IPS-20b (cell line): ENCODE results near the gene TMEM168.
"Not testable (repeated sequence)": the region's sequence is repeated elsewhere in the genome, so short reads cannot be mapped to it uniquely, and the experiment has no call there.

Experiments
- H3K27ac ChIP-seq: one replicate; pipeline ENCODE4 v1.5.1; 2013; ENCODE audit warnings: low read length
- H3K27me3 ChIP-seq: 2 replicates; pipeline ENCODE4 v1.6.1; 2013; ENCODE audit warnings: mild to moderate bottlenecking, low read length, inconsistent platforms; ENCODE audit not compliant: insufficient read depth
- H3K36me3 ChIP-seq: 2 replicates; pipeline ENCODE4 v1.6.1; 2013; ENCODE audit warnings: low read depth, mild to moderate bottlenecking, inconsistent platforms, low read length, moderate library complexity; ENCODE audit not compliant: insufficient read depth
- H3K4me1 ChIP-seq: 2 replicates; pipeline ENCODE4 v1.6.1; 2013; ENCODE audit warnings: mild to moderate bottlenecking, control low read depth, inconsistent platforms, low read length, moderate library complexity; ENCODE audit not compliant: insufficient read depth
- H3K4me3 ChIP-seq: 2 replicates; pipeline ENCODE4 v1.5.1; 2013; ENCODE audit warnings: mild to moderate bottlenecking, low read length, inconsistent platforms
- H3K9ac ChIP-seq: 2 replicates; pipeline ENCODE4 v1.6.1; 2013; ENCODE audit warnings: low read depth, mild to moderate bottlenecking, inconsistent platforms, low read length, moderate library complexity
- H3K9me3 ChIP-seq: 2 replicates; pipeline ENCODE4 v1.6.1; 2013; ENCODE audit warnings: mild to moderate bottlenecking, low read depth, low read length, inconsistent platforms; ENCODE audit not compliant: insufficient read depth

TMEM168 gene

DNA sequence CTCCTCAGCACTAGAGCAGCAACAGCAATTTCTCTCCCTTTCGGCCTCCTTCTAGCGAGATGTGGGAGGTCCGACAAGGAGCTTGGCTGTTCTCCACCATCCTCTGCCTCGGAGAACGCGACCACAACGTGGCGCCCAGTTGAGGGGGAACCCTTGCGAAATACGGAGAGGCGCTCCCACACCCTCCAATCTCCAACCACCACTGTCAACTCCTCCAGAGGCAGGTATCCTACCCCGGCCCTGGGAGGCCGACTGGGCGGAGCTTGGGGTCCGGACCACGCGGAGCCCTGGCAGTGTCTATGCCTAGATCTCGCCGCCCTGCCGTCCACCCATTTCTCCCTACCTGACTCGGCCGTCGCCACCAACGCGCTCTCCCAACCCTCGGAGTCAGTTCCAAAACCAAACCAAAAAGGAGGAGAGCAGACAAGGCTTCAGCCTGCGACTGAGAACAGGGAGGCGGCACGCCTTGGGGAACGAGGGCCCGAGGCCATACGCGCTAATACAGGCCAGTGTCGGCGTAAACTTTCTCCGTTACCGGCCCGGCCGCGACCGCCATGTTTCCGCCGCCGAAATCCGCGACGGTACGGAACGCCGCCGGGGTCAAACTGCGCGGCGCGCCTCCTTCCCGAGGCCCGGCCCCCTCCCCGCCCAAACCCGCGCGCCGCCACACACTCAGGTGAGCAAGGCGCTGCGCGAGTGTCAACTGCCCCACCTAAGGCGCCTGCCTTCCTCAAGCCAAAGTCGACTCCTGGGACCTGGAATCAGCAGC lies at the start of gene TMEM168:
Gene TMEM168 (minus strand): TSS at position 577 of the 769 bp plus-strand sequence. CDS start 5,568 bp downstream, outside the sequence.
- Histone ChIP-seq H3K4me3 (peak within 1 kb of the TSS; percentile 91), H3K4me1 (no peaks in the 10 kb centered on the region), H3K36me3 (no peaks in the 10 kb centered on the region), H3K27me3 (no peaks in the 10 kb centered on the region), H3K27ac (no peak within 1 kb of the TSS), H3K9ac (peak within 1 kb of the TSS; percentile 83), H3K9me3 (no peaks in the 10 kb centered on the region)

- H3K4me3 ChIP-seq, H3K36me3 ChIP-seq, H3K4me1 ChIP-seq, H3K27ac ChIP-seq, H3K9me3 ChIP-seq, H3K9ac ChIP-seq, H3K27me3 ChIP-seq: not testable (repeated sequence)
Measured at GRCh38 chr7:112835928-112836327, 45.7 kb upstream of the TMEM168 start.

DNA sequence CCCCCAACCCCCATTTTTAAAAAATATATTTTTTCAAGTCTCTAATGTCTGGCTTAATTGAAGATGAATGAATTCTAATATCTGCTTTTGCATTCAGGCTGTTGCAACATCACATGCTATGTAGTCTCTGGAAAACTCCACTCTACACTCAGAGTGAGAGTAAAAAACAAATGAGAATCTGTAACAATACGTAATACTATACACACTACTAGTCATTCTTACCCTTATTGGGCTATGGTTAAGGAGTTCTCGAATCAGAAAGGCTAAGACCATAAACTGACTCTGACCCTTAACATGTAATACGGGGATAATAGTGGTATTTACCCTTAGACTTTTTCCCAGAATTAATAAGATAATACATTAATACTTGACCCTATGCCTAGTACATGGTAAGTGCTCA lies 42.9 kb upstream of the TMEM168 start:
- Histone ChIP-seq H3K9ac (no peak overlapping the region), H3K36me3 (peaks cover 5% of the 10 kb centered on the region), H3K4me1 (no peaks in the 10 kb centered on the region), H3K27ac (no peak overlapping the region), H3K27me3 (no peaks in the 10 kb centered on the region), H3K9me3 (peaks cover 19% of the 10 kb centered on the region; the same call in 1 of the 2 replicates), H3K4me3 (no peak overlapping the region)

GRCh38 chr7:112830769-112831168 lies 40.6 kb upstream of the TMEM168 start:
- Histone ChIP-seq H3K9ac (no peak overlapping the region), H3K9me3 (peaks cover 19% of the 10 kb centered on the region; the same call in 1 of the 2 replicates), H3K4me1 (no peaks in the 10 kb centered on the region), H3K27ac (no peak overlapping the region), H3K27me3 (no peaks in the 10 kb centered on the region), H3K36me3 (peaks cover 5% of the 10 kb centered on the region), H3K4me3 (no peak overlapping the region)

DNA sequence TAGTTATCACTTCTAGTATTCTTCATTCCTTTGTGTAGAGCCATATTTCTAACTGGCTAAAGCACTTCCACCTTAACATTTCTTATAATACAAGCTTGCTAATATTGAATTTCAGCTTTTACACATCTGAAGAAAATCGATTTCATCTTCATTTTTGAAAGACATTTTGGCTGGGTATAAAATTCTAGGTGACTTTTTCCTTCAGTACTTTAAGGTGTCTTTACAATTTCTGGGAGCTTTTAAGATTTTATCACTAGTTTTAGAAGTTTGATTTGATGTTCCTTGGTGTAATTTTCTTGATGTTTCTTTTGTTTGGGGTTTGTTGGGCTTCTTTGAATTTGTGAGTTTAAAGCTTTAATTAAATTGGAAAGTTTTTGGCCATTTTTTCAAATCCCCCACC lies 38.5 kb upstream of the TMEM168 start:
- Histone ChIP-seq H3K9me3 (peaks cover 19% of the 10 kb centered on the region; the same call in 1 of the 2 replicates), H3K4me1 (no peaks in the 10 kb centered on the region), H3K36me3 (peaks cover 5% of the 10 kb centered on the region), H3K27me3 (no peaks in the 10 kb centered on the region), H3K9ac (no peak overlapping the region), H3K4me3 (no peak overlapping the region), H3K27ac (no peak overlapping the region)

GRCh38 chr7:112821345-112821744 lies 31.2 kb upstream of the TMEM168 start:
- H3K4me1 ChIP-seq: no peaks in the 10 kb centered on the region
- no peaks in the 10 kb centered on the region for H3K9me3 ChIP-seq
- H3K27me3 ChIP-seq: no peaks in the 10 kb centered on the region
- no peak overlapping the region for H3K27ac ChIP-seq
- peaks cover 6% of the 10 kb centered on the region; the same call in 1 of the 2 replicates for H3K36me3 ChIP-seq
- H3K9ac ChIP-seq: no peak overlapping the region
- H3K4me3 ChIP-seq: no peak overlapping the region

DNA sequence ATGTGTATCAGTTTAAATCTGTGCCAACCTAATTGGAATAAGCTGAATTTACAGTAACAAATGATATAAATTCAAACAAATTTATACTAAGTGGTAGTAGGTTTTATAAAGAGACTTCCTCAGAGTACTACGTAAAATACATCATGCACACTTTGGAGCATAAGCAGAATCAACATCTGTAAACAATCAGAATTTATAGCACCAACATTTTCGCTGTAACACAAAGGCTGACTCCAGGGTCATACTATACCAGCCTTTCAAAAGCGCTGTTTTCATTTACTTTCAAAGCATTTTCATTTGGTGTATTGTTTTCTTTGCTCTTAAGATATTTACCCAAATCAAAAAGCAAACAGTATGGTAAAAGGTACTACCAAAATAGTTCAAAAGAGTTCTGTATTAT lies 29.3 kb upstream of the TMEM168 start:
- Histone ChIP-seq H3K4me1 (no peaks in the 10 kb centered on the region), H3K9me3 (no peaks in the 10 kb centered on the region), H3K9ac (no peak overlapping the region), H3K36me3 (peaks cover 6% of the 10 kb centered on the region; the same call in 1 of the 2 replicates), H3K27me3 (no peaks in the 10 kb centered on the region), H3K27ac (no peak overlapping the region), H3K4me3 (no peak overlapping the region)

GRCh38 chr7:112806156-112806555 lies 16.0 kb upstream of the TMEM168 start:
- H3K4me1 ChIP-seq: 0 out of 2 replicates have a peak, but pooled peaks cover 3% of the 10 kb centered on the region
- H3K9me3 ChIP-seq: no peaks in the 10 kb centered on the region
- H3K36me3 ChIP-seq: no peaks in the 10 kb centered on the region
- no peak overlapping the region for H3K9ac ChIP-seq
- no peak overlapping the region for H3K27ac ChIP-seq
- no peak overlapping the region for H3K4me3 ChIP-seq
- H3K27me3 ChIP-seq: no peaks in the 10 kb centered on the region

- Histone ChIP-seq H3K27ac (no peak overlapping the region), H3K9ac (no peak overlapping the region), H3K4me3 (no peak overlapping the region), H3K4me1 (no peaks in the 10 kb centered on the region), H3K27me3 (no peaks in the 10 kb centered on the region), H3K9me3 (no peaks in the 10 kb centered on the region), H3K36me3 (no peaks in the 10 kb centered on the region)
Measured at GRCh38 chr7:112802406-112802805, 12.2 kb upstream of the TMEM168 start.

DNA sequence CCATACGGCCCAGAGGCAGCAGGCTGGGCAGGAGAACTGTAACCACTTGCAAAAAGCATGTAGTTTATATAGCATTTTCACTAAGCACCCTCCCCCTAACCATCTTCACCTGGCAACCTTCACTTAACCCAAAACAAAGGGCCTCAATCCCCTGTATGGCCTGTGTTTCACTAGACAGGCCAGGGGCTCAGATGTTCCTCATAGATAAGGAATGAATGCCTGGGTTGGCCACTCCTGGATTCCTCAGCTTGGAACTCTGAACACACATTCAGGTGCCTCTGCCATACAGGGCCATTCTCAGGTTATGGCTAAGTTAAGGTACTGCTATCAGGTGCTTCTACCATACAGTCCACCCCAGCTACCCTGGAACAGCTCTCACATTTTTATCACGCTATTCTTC lies 10.3 kb upstream of the TMEM168 start:
- Histone ChIP-seq H3K4me3 (no peak overlapping the region), H3K9me3 (no peaks in the 10 kb centered on the region), H3K9ac (no peak overlapping the region), H3K27me3 (no peaks in the 10 kb centered on the region), H3K4me1 (no peaks in the 10 kb centered on the region), H3K36me3 (no peaks in the 10 kb centered on the region), H3K27ac (no peak overlapping the region)

DNA sequence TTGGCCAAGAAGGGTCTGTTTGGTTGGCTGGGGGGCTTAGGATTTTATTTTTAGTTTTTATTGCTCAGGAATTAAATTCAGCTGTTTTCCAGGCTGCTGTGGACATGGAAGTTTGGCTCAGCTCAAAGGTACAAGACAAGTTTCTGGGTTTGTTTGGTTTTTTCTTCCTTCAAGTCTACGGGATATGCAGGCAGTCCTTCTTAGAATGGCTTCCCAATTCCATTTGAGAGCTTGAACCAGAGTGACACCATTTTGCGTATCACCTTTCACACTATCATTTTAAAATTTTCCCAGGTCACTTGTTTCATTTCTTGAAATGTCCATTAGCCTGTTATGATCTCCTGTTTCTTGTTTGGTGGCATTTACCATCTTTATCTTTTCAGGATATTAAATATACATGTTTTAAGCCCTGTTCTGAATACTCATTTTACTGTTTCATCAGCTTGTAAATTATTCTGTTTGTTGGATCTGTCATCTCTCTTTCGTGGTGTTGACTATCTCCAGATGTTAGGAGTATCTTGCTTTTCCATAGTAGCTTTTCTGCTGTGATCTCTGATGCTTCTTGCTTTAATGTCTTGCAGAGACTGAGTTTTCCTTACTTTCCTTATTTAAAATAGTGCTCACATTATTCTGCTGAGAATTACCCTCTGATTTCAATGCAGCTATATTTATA lies 9.4 kb upstream of the TMEM168 start:
- Histone ChIP-seq H3K4me3 (no peak overlapping the region), H3K27me3 (no peaks in the 10 kb centered on the region), H3K4me1 (no peaks in the 10 kb centered on the region), H3K27ac (no peak overlapping the region), H3K9me3 (no peaks in the 10 kb centered on the region), H3K36me3 (no peaks in the 10 kb centered on the region), H3K9ac (no peak overlapping the region)
